Measurements from ENCODE around the gene TMEM182.

TMEM182 gene

DNA sequence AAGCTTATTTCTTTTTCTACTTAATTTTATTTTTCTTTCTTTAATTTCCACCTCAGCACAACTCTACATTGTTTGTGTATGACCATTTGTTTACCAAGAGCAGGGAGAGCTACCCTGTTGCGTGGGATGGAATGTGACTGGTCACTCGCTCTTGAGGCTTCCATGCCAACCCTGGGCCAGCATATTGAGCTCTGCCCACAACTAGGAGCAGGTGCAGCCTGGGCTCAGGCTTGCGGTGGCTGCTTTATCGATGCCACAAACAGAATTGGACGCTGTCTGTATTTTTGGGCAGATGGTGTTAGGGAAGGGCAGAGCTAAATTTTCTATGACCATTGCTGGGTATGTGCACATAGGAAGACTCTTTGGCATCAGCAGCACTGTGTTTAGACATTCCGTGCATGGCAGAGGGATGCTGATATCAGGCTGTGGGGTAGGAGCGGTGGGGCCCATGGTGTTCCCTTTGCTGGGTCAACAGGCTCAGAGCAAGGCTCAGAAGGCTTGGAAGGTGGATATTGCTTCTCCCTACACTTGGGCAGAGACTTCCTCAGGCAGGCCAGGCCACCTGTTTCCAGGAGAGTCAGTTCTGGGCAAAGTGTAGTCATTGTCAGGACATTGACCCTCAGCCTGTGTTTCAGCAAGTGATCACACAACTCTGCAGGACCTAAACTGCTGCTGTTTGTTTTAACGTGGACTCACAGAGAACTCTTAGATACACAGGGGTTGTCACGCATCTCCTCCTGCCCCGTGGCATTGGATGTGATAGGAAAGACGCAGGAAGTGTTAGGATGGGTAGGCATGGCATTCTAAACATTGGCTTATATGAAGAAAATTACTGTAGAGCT, 40.2 kb downstream of the TMEM182 start:
- no peak for DNase-seq

DNA sequence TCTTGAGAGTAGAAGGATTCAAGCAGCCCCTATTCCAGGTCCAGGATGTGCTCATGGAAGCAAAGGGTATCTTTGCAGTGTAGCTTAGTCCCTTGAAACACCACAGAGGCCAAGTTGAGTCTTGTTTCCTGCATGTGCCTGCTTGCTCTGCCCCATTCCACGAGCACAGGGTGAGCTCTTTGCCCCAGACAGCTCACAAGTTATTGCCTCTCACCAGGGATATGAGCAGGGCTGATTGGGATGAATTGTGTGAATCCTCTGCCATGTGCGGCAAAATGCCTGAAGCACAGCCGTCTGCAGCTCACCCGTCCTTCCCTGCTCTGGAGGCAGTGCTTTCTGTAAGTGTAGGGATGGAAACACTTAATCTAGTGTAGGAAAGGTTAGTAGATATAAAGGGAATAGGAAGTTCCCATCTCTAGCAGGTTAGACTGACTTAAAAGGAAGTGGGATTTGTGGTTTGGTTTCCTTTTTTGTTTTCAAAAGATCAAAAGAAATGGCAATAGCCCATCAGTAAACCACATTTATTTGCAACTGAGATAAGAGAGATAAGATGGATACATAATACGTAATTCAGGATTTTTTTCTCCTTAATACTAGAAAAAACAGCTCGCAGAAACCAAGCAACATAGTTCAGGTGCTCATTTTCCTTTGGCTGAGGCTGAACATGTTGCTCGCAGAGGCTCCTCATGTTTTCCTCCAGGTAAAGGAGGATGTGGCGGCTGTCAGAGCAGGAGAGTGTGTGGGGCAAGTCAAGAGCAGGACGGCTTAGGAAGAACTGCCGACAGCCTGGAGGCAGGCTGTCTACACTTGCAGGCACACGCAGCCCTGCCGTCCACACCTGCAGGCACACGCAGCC, 41.4 kb downstream of the TMEM182 start:
- no peak for DNase-seq

DNA sequence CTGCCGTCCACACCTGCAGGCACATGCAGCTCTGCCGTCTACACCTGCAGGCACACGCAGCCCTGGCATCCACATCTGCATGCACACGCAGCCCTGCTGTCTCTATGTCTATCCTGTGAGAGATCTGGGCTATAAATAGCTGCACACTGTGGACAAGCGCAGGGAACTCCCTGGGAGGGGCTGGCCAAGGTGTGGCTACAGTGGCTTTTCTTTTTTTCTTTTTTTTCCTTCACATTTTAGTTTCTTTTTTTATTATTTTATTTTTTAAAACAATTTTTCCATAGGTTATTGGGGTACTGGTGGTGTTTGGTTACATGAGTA, 42.0 kb downstream of the TMEM182 start:
- DNase-seq = no peak

DNA sequence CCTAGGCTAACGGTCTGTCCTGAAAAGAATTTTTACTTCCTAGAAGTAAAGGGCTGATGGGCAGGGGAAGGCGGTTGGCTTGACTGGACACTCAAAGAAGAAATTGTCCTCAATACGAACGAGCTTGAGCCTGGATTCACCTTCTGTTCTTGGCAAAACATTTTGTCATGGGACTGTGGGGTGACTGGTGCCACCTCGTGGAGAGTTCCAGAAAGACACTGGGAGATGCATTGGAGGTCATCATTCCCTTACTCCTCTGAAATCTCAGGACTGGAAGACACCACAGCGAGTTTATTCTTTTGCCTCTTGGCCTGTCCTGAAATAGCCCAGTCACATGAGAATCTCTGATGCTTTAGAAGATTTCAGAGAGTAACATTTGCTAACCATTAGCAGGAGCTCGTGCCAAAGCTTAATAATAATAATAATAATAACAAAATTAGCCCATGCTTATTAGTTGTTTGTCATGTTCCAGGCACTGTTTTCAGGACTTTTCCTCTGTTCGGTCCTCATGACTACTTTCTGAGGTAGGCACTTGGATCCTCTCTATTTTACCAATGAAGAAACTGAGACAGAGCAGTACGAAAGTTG, 44.5 kb downstream of the TMEM182 start:
- no peak for DNase-seq

DNA sequence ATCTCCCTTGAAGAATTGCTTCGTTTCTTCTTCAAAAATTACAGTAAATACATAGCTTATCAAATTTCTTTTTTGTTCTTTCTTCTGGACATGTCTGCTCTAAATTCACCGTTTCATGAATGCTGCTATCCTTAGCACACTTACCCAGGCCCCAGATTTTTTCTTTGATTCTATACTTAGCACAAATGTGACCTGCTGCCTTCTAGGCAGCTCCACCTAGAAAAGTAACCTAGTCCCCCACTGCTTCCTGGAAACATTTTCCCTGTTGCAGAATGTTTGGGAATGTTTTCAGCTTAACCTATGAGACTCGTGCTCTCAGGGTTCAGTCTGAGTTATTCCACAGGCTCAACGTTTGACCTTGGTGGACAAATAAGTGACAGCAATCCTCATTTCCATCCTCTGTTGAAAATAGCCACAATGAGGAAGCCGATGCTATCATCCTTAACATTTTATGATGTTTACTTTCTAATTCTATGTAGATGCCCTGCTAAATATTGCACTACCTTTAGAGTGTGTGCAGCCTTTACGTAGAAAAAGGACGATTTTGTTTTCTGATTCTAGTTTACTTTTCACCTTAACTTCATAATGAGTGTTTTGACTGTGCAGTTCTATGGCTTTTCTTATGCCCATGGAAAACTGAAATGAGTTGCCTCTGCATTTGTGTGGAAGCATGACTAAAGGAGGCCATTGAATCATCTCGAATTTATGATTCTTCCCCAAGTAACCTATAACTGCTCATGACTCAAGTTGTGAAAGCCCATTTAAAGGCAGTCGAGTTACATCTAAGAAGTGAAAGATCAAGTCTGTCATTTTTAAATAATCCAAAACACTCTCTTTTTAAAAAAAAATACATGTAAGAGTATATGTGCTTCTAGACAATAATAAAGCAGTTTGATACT, 47.7 kb downstream of the TMEM182 start:
- DNase-seq = no peak

DNA sequence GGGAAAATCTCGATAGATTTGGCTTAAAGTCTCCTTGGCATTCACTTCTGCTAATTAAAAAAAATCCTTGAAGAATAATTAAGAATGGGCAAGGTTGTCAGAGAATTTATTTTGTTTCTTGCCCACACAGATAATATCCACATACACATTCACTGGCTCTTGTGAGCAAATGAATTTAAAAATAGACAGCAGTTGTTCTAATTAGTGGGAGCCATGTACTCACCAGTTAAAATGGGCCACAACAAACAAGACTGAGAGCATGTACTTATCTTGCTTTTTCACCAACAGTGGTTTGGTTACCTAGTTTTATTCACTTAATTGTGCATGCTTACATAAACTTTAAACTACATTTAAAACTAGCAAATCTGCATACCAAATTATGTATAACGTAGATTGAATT, 53.5 kb downstream of the TMEM182 start:
- no peak for DNase-seq

DNA sequence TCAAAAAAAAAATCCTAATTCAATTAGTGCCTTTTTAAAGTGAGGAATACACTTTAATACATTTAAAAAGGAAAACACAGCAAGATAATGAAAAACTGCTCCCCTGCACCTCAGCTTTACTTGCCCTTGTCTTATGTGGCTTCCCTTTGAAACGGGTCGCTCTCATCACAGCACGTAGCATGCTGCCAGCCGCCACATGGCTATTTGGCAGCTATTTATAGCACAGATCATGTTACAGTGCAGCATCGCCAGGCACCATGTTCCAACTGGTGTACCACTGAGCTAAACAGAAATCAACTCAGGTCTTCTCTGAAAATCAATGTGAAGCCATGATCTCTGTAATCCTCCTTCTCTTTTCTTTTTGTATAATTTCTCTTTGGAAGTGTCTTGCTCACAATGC, 65.1 kb downstream of the TMEM182 start:
- no peak for DNase-seq

DNA sequence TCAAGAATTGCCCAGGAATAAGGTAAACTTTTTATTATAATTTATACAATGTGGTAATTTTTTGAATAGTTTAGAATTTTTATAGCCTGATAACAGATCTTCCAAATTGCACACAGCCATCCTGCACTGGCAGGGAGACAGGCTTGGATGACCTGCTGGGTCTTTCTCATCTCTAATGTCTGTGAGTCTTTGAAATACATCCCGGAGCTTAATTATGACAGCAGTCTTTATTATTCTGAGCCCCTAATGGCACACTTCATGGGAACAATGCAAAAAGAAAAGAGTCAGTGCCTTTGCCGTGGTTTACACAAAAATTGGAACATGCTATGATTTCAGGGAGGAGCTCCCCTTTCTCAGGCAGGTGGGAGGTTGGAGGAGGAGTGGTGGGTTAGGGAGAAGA, 71.0 kb downstream of the TMEM182 start:
- no peak for DNase-seq

DNA sequence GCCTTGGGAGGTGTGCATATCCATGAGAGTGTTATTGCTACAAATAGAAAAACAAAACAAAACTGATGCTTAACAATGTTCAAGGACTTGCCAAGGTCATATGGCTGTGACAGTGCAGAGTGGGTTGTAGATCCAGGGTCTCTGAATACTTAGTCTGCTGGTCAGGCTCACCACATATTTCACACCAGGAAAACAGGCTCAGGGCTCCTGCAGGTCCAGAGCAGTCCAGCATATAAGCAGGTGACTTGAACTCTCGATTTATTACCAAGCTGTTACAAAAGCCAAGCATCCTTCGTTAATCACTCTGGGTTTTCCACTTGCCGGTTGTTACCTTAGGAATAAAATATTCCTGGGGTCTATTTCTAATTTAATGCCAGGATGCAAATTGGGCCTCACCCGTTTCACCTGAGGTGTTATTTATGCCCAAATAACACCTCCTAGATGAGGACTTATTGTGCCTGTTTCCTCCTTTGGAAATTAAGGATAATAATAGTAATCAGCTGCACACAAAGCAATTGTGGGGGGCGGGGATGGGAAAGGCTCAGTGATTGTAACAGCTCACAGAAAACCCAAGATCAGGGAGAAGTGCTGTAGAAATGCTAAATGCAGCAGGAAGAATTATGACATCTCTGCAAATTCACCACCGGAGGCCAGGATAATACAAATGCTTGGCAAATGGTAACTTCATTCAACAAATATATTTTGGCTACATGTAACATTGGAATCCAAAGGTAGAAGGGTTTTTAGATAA, 72.9 kb downstream of the TMEM182 start:
- no peak for DNase-seq

DNA sequence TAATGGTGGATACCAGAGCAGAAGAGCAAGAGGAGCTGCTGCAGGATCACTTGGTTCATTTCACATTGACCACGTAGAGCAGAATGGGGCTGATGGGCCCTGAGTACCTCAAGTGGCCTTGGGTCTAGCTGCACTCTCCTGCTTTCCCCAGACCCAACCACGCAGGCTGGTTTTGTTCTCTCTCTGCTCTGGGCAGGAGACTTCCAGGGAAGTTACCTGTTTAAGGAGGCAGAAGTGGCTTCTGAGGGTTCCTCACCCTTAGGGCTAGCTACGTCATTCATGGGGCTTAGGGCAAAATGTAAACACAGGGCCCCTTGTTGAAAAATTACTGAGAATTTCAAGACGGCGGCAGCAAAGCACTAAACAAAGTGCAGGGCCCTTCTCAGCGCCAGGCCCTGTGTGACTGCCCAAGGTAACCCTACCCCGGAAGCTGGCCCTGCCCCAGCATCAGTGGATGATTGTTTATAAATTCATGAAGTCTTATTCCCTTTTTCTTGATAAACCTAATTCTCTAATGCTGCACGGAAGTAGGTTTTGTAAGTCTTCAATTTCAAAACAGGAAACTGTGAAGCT, 75.9 kb downstream of the TMEM182 start:
- DNase-seq = no peak

DNA sequence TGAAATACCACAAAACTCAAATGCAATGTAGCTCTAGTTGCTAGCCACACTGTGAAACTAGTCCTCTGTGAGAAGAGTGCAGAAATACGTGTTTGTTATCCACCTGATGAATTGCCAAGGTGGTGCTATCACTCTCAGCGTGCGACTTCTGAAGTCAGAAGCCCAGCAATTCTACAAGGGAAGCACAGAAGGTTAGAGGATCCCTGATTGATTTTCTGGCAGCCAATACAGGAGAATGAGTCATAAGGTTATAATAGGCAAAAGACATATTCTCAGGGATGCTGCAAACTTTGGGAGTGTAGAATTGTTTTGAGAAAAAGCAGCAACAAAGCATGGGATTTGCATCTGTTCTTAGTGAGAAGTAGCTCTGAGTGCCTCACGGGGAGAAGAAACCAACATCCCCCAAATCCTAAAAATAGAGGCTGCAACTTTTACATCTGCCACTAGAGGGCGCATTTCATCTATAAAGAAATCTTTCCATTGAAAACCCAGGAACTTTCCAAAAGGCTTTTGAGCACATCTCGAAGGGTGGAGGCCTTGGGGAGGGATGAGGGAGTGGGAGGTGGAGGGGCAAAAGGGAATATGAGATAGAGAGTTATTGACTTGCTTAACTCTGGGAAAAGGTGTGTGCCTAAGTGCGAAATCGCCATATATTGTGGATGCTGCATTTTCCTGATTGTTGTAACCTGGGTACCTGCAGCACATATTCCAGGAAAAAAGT, 78.0 kb downstream of the TMEM182 start:
- no peak for DNase-seq

DNA sequence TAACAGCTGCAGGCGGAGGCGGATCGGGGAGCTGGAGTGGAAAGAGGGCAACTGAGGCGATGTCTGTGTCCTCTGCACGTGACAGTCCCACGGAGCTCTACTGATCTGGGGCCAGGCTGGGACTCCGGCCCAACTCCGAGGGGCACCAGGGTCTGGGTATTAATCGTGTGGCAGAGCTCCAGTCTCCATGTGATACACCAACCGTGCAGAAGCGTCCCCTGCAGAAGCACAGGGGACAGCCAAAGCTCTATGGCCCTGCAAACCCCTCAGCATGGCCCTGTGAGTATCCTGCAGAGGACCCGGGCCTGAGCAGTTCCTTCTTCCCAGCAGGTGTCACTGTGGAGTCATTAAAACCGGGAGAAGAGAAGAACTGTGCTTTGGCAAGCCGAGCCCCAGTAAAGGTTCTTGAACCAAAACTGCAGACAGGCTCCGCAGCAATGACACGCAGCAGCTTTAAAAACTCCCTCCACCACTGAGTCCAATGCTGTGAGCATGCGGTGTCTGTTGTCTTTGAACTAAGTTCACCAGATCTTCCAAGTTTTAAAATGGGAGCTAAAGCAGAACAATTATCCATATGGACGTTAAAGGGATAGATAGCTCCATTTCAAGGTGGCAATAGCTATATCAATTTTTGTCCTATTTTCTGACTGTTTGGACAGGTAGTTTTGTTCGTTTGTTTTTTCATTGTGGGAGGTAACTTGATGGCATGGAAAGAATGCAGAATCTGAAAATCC, 79.4 kb downstream of the TMEM182 start:
- DNase-seq = no peak

DNA sequence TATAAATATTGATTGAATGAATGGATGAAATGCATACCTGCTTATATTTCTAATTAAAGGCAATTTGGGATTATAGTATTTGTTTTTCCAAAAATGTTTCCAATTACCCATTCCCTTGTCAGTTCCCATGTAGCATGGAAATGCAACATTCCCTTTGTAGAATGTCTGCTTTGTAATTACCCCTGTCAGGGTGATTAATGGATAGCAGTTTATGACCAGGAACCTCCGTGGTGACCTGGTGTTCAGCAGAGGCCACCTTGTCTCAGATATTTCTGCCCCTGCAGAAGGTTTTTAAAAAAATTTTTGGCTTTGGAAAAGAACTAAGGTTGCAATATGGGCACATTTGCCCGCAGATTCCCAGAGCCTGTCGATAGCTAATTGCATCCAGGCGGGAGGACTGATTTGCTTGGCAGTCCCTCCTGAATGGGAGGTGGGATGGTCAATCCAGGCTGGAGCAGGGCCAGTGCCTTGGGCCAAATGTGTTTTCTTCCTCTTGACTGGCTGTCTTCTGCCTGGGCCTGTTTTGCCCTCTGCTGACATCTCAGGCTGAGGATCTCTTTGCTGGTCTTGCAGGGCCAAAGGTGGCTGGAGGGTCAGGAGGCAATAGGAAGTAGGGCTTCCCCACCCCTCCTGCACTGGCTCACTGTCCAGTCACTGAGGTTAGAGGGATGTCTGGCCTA, 82.1 kb downstream of the TMEM182 start:
- no peak for DNase-seq

DNA sequence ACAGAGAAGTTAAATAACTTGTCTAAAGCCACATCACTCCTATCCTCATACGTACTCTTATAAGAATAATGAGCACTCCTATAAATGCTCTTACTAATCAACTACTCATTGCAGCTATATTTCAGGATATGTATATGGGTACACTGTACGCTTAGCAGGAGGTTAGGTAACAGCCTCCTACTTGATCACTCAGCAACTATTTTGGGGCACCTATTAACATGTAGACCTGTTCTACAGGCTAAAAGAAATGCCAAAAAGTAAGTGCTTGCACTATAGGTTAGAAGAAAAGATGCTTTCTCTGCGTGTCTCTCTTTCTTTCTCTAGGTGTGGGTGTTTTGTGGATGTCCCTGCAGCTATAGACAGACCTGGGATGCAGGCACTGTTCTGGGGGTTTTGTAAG, 83.1 kb downstream of the TMEM182 start:
- DNase-seq = no peak

DNA sequence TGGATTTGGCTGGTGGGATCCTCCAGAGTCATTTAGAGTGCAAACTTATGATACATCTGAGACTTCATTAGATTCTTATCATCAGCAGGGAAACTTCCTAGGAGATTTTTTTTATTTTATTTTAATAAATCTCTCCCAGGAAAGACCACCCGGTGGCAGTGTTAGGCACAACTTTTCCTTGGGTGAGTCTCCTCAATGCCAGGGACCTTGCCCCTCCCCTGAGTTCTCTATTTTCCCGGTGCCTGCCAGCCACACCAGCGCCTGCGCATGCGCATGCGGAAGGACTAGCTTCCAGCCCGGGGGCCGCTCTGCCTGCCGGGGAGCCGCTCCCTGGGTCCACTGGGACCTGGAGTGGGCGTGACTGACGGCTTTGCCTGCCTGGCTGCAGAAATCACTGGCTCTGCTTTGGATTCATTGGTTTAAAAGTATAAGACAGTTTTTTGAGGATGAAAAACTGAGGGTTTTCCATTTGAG, 86.6 kb downstream of the TMEM182 start:
- peak; percentile 20 for DNase-seq

DNA sequence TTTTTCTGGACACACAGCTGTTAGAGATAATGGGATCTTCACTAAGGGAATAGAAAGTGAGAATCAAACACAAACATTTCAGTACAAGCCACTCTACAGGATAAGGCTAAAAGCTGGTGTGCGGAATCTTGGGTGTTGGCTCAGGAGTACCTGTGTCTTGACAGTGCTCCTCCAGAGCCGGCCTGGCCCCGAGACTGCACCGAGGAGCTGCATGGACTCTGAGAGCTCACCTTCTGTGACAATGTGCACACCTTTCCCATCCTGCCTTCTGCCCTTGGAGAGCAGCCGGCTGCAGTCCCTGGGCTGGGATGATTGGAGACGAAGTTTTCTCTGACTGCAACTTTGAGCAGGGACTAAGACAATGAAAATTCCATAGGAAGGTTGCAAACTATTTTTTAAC, 89.1 kb downstream of the TMEM182 start:
- DNase-seq = no peak

DNA sequence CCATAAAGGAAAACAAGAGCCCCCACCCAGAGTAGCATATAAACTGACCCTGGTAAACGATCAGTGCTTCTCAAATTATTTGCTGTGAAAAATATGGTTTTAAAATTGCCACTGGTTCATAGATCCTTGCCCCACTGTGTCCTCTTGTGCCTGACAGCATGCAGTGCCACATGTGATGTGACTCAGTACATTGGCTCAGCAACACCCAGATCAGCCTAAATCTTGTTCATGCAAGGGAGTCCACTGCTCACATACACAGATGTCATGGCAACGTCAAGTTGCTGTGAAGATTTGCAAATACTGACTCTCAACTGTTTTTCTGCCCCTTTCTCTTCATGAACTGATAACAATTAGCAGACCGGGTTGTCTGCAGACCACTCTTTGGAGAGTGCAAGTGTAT, 91.0 kb downstream of the TMEM182 start:
- DNase-seq = no peak

Data from CD4-positive, alpha-beta T cell treated with Interleukin-15 for 1 hour (primary cell).